Measurements from ENCODE around the gene PIK3R3. TPM values are rescaled to one million over a fixed set of nuclear protein-coding genes. Genes with fewer than 3 reads are reported as not detected.

Gene PIK3R3
- total and polyA plus RNA-seq, 2 experiments from 2014 or later: 1.6 to 1.9 TPM

DNA sequence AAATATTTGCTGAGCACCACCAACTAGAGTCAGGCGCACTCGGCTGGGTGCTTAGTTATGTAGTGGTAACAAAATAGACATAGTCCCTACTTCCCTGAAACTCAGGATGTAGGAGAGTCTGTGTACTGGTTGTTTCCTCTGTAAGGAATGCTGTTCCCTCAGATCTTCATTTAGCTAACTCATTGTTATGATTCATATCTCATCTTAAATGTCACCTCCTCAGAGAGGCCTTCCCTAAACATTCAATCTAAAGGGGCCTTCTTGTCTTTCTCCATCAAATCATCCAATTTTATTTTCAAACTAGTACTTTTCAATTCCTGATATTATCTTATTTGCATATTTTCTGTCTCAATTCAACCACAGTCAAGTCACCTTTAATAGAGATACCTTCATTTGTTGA is 132.9 kb downstream of the PIK3R3 start:
- Histone ChIP-seq H3K27me3 (replicated peaks; ENCODE audit: insufficient read depth) (no peaks in the 10 kb centered on the region), H4K20me1 (ENCODE audit: insufficient read depth) (no peaks in the 10 kb centered on the region), H3K27ac (no peak overlapping the region), H3K9me2 (ENCODE audit: insufficient read depth) (no peaks in the 10 kb centered on the region), H3K36me3 (ENCODE audit: low read depth) (0 out of 2 replicates have a peak, but pooled peaks cover 4% of the 10 kb centered on the region), H3K9ac (no peak overlapping the region), H3K4me3 (no peak overlapping the region), H3K4me2 (ENCODE audit: unreplicated experiment) (no peak overlapping the region), H2AFZ (no peak overlapping the region), H3K4me1 (ENCODE audit: insufficient read depth) (no peaks in the 10 kb centered on the region), H3K9me3 (ENCODE audit: low read depth) (no peaks in the 10 kb centered on the region), H3F3A (ENCODE audit: insufficient read depth) (no peaks in the 10 kb centered on the region), H3K79me2 (ENCODE audit: insufficient read depth) (peaks cover 12% of the 10 kb centered on the region; the same call in 1 of the 2 replicates)
- DNase-seq: peak; percentile 13
- 98% methylated on average over 2 of the region's 2 CpGs for WGBS, 2 experiments (ENCODE audit: low coverage in 1 of 2, low lambda C conversion rate in 2 of 2, missing lambda C conversion rate in 2 of 2)
- in situ Hi-C loops (cut with MboI): no loop called here
- TF ChIP-seq EZH2phosphoT487 (IDR thresholded peaks at IDR 0.05; ENCODE audit: insufficient read depth, low read depth) (no peak), EZH2 (IDR thresholded peaks at IDR 0.05; ENCODE audit: insufficient read depth, poor library complexity, severe bottlenecking) (no peak)

DNA sequence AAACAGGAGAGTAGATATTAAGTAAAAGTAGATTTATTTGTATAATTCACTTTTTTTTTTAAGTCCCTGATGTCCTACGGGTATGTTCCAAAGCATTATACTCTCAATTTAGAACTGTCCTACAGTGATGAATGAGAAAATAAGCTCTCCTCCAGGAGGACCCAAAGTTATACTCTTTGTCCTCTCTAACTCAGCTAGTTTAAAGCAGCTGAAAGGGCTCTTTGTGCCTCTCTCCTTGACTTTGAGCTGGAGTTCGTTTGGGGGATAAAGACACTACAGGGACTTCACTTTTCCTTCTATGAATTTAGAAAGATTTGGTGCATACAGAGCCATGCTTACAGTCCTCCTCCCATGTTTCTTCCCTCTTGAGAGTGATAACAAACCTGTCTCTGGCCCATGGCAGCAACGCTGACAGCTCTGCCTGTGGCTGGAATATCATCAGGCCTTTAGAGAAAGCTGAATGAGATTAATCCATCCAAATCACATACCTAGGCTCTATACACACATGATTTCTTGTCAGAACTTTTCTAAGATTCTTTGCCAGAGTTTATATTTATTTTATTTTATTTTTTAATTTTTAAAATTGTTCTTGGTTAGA is 134.3 kb downstream of the PIK3R3 start:
- H3K9ac ChIP-seq: no peak overlapping the region
- H4K20me1 ChIP-seq (ENCODE audit: insufficient read depth): no peaks in the 10 kb centered on the region
- H3K27me3 ChIP-seq (replicated peaks; ENCODE audit: insufficient read depth): no peaks in the 10 kb centered on the region
- no peaks in the 10 kb centered on the region for H3K4me1 ChIP-seq (ENCODE audit: insufficient read depth)
- no peak overlapping the region for H3K4me3 ChIP-seq
- no peaks in the 10 kb centered on the region for H3F3A ChIP-seq (ENCODE audit: insufficient read depth)
- no peaks in the 10 kb centered on the region for H3K9me3 ChIP-seq (ENCODE audit: low read depth)
- peaks cover 23% of the 10 kb centered on the region; the same call in 1 of the 2 replicates for H3K79me2 ChIP-seq (ENCODE audit: insufficient read depth)
- 0 out of 2 replicates have a peak, but pooled peaks cover 4% of the 10 kb centered on the region for H3K36me3 ChIP-seq (ENCODE audit: low read depth)
- H3K4me2 ChIP-seq (ENCODE audit: unreplicated experiment): no peak overlapping the region
- in situ Hi-C loops (cut with MboI): no loop called here
- WGBS, 2 experiments (ENCODE audit: low coverage in 1 of 2, low lambda C conversion rate in 2 of 2, missing lambda C conversion rate in 2 of 2): 92 to 95% methylated on average over 3 of the region's 3 CpGs
- no peaks in the 10 kb centered on the region for H3K9me2 ChIP-seq (ENCODE audit: insufficient read depth)
- no peak for TF ChIP-seq EZH2phosphoT487 (IDR thresholded peaks at IDR 0.05; ENCODE audit: insufficient read depth, low read depth)
- no peak for TF ChIP-seq EZH2 (IDR thresholded peaks at IDR 0.05; ENCODE audit: insufficient read depth, poor library complexity, severe bottlenecking)
- no peak overlapping the region for H3K27ac ChIP-seq
- no peak overlapping the region for H2AFZ ChIP-seq
- DNase-seq: no peak

GRCh38 chr1:45995298-45995697 is 137.1 kb downstream of the PIK3R3 start:
- Histone ChIP-seq H3K27ac (no peak overlapping the region), H3K4me1 (ENCODE audit: insufficient read depth) (no peaks in the 10 kb centered on the region), H3F3A (ENCODE audit: insufficient read depth) (no peaks in the 10 kb centered on the region), H3K9me2 (ENCODE audit: insufficient read depth) (no peaks in the 10 kb centered on the region), H3K9ac (no peak overlapping the region), H3K36me3 (ENCODE audit: low read depth) (0 out of 2 replicates have a peak, but pooled peaks cover 3% of the 10 kb centered on the region), H3K27me3 (replicated peaks; ENCODE audit: insufficient read depth) (no peaks in the 10 kb centered on the region), H3K79me2 (ENCODE audit: insufficient read depth) (peaks cover 35% of the 10 kb centered on the region), H3K9me3 (ENCODE audit: low read depth) (no peaks in the 10 kb centered on the region), H2AFZ (no peak overlapping the region), H3K4me2 (ENCODE audit: unreplicated experiment) (no peak overlapping the region), H4K20me1 (ENCODE audit: insufficient read depth) (no peaks in the 10 kb centered on the region), H3K4me3 (no peak overlapping the region)
- no peak for DNase-seq
- in situ Hi-C loops (cut with MboI): no loop called here
- no peak for TF ChIP-seq EZH2 (IDR thresholded peaks at IDR 0.05; ENCODE audit: insufficient read depth, poor library complexity, severe bottlenecking)
- no peak for TF ChIP-seq EZH2phosphoT487 (IDR thresholded peaks at IDR 0.05; ENCODE audit: insufficient read depth, low read depth)
- WGBS, 2 experiments (ENCODE audit: low coverage in 1 of 2, low lambda C conversion rate in 2 of 2, missing lambda C conversion rate in 2 of 2): 79 to 83% methylated on average over 8 of the region's 8 CpGs

DNA sequence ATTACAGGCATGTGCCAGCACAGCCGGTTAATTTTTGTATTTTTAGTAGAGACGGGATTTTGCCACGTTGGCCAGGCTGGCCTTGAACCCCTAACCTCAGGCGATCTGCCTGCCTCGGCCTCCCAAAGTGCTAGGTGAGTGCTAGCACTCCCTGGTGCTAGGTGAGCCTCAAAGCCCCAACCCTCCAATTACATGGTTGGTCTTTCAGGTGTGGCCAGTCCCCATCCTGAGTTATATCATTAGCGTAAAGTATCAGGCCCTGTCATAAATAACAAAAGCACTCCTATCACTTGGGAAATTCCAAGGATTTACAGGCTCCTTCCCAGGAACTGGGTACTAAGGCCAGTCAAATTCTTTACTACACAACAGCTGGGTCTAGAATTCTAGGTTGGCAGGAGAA is 138.0 kb downstream of the PIK3R3 start:
- no peaks in the 10 kb centered on the region for H3K9me2 ChIP-seq (ENCODE audit: insufficient read depth)
- H3K27me3 ChIP-seq (replicated peaks; ENCODE audit: insufficient read depth): no peaks in the 10 kb centered on the region
- H3K36me3 ChIP-seq (ENCODE audit: low read depth): no peaks in the 10 kb centered on the region
- H3K4me2 ChIP-seq (ENCODE audit: unreplicated experiment): no peak overlapping the region
- DNase-seq: no peak
- WGBS, 2 experiments (ENCODE audit: low coverage in 1 of 2, low lambda C conversion rate in 2 of 2, missing lambda C conversion rate in 2 of 2): 96 to 100% methylated on average over 6 of the region's 6 CpGs
- H3K9me3 ChIP-seq (ENCODE audit: low read depth): no peaks in the 10 kb centered on the region
- no peaks in the 10 kb centered on the region for H3F3A ChIP-seq (ENCODE audit: insufficient read depth)
- no peak for TF ChIP-seq EZH2phosphoT487 (IDR thresholded peaks at IDR 0.05; ENCODE audit: insufficient read depth, low read depth)
- TF ChIP-seq EZH2 (IDR thresholded peaks at IDR 0.05; ENCODE audit: insufficient read depth, poor library complexity, severe bottlenecking): no peak
- H2AFZ ChIP-seq: no peak overlapping the region
- no peak overlapping the region for H3K27ac ChIP-seq
- H4K20me1 ChIP-seq (ENCODE audit: insufficient read depth): no peaks in the 10 kb centered on the region
- H3K79me2 ChIP-seq (ENCODE audit: insufficient read depth): peaks cover 43% of the 10 kb centered on the region
- in situ Hi-C loops (cut with MboI): no loop called here
- no peak overlapping the region for H3K4me3 ChIP-seq
- no peaks in the 10 kb centered on the region for H3K4me1 ChIP-seq (ENCODE audit: insufficient read depth)
- no peak overlapping the region for H3K9ac ChIP-seq

Small RNA genes lying within 50 kb of the gene (small RNA-seq; reads per million reads assigned to genes)
- gene AL358075.3 (ENCODE audit: low read depth, low replicate concordance) (not detected), gene AL672043.1 (ENCODE audit: low read depth, low replicate concordance) (not detected)

Other genes with a start within 250 kb of the PIK3R3 start
- gene TSPAN1, start 42.5 kb upstream of the PIK3R3 start, total RNA-seq (2014; rRNA removed; shearing (Covaris generic)): not detected in 2 replicates
- 0.38 and 0.70 TPM in 2 replicates for gene TSPAN1, start 42.5 kb upstream of the PIK3R3 start, polyA plus RNA-seq (2016; fragmentation: Nextera tagmentation; extraction: Ambion mirVana)
- gene P3R3URF, start 43.9 kb upstream of the PIK3R3 start, total RNA-seq (2014; rRNA removed; shearing (Covaris generic)): not detected in 2 replicates
- not detected in 2 replicates for gene P3R3URF, start 43.9 kb upstream of the PIK3R3 start, polyA plus RNA-seq (2016; fragmentation: Nextera tagmentation; extraction: Ambion mirVana)
- gene POMGNT1, start 65.8 kb upstream of the PIK3R3 start, total RNA-seq (2014; rRNA removed; shearing (Covaris generic)): 79.1 and 98.6 TPM in 2 replicates
- 57.6 and 58.9 TPM in 2 replicates for gene POMGNT1, start 65.8 kb upstream of the PIK3R3 start, polyA plus RNA-seq (2016; fragmentation: Nextera tagmentation; extraction: Ambion mirVana)
- gene LURAP1, start 70.7 kb upstream of the PIK3R3 start, total RNA-seq (2014; rRNA removed; shearing (Covaris generic)): 2.8 and 3.3 TPM in 2 replicates
- gene LURAP1, start 70.7 kb upstream of the PIK3R3 start, polyA plus RNA-seq (2016; fragmentation: Nextera tagmentation; extraction: Ambion mirVana): 1.9 and 2.4 TPM in 2 replicates
- 1.9 and 3.0 TPM in 2 replicates for gene RAD54L, start 115.1 kb upstream of the PIK3R3 start, total RNA-seq (2014; rRNA removed; shearing (Covaris generic))
- gene RAD54L, start 115.1 kb upstream of the PIK3R3 start, polyA plus RNA-seq (2016; fragmentation: Nextera tagmentation; extraction: Ambion mirVana): 4.4 and 4.9 TPM in 2 replicates
- 131 and 133 TPM in 2 replicates for gene LRRC41, start 171.0 kb upstream of the PIK3R3 start, total RNA-seq (2014; rRNA removed; shearing (Covaris generic))
- gene LRRC41, start 171.0 kb upstream of the PIK3R3 start, polyA plus RNA-seq (2016; fragmentation: Nextera tagmentation; extraction: Ambion mirVana): 103 and 108 TPM in 2 replicates
- gene UQCRH, start 171.1 kb upstream of the PIK3R3 start, total RNA-seq (2014; rRNA removed; shearing (Covaris generic)): 334 and 337 TPM in 2 replicates
- gene UQCRH, start 171.1 kb upstream of the PIK3R3 start, polyA plus RNA-seq (2016; fragmentation: Nextera tagmentation; extraction: Ambion mirVana): 237 and 238 TPM in 2 replicates
- gene NSUN4, start 208.2 kb upstream of the PIK3R3 start, total RNA-seq (2014; rRNA removed; shearing (Covaris generic)): 11.7 and 12.5 TPM in 2 replicates
- 11.4 and 14.9 TPM in 2 replicates for gene NSUN4, start 208.2 kb upstream of the PIK3R3 start, polyA plus RNA-seq (2016; fragmentation: Nextera tagmentation; extraction: Ambion mirVana)

Measured in GM23248 (cell line).